H1 (cell line): ENCODE data around the gene NUAK1.

ENCODE experiments used
- BCL11A ChIP-seq, 2 experiments: IDR thresholded peaks; one replicate each; pipeline ENCODE4 v1.6.1; 2011; ENCODE audit warnings: low read depth in 2 of 2, low read length in 2 of 2, mild to moderate bottlenecking in 2 of 2
- CHD7 ChIP-seq: fragments of 300-600 bp; sonication (generic); IDR thresholded peaks from 2 replicates; pipeline ENCODE4 v1.7.1; 2012; ENCODE audit warnings: low read length, moderate library complexity, mild to moderate bottlenecking, inconsistent platforms; ENCODE audit not compliant: insufficient replicate concordance
- CTCF ChIP-seq, 3 experiments: IDR thresholded peaks; 1 replicate in 2 of 3; 2 replicates in 1 of 3; pipeline versions ENCODE4 v1.5.1 to v1.6.1; 2011; ENCODE audit warnings: low read length in 3 of 3, mild to moderate bottlenecking in 3 of 3, inconsistent platforms in 2 of 3, low read depth in 1 of 3, moderate library complexity in 1 of 3; ENCODE audit not compliant: insufficient read depth in 1 of 3; ENCODE audit errors: control extremely low read depth in 1 of 3
- EZH2 ChIP-seq: fragments of 200-600 bp; sonication (generic); IDR thresholded peaks from 2 replicates; pipeline ENCODE4 v1.7.1; 2012; ENCODE audit warnings: low read depth, mild to moderate bottlenecking, moderate library complexity, low read length, inconsistent platforms; ENCODE audit not compliant: severe bottlenecking
- JUN ChIP-seq: IDR thresholded peaks from 2 replicates; pipeline ENCODE4 v1.6.1; 2011; ENCODE audit warnings: low read depth, mild to moderate bottlenecking, improper control_type of control experiment, low read length
- NANOG ChIP-seq: IDR thresholded peaks from 2 replicates; pipeline ENCODE4 v1.6.1; 2011; ENCODE audit warnings: low read length, low read depth, mild to moderate bottlenecking, inconsistent platforms; ENCODE audit not compliant: insufficient read depth, poor library complexity, severe bottlenecking
- SIN3A ChIP-seq, 2 experiments: IDR thresholded peaks in 1 of 2; conservative IDR thresholded peaks in 1 of 2; 2 replicates each; pipeline ENCODE4 v1.6.1; 2011 to 2012; ENCODE audit warnings: low read length in 2 of 2, improper control_type of control experiment in 1 of 2, low read depth in 1 of 2, mild to moderate bottlenecking in 1 of 2
- SP1 ChIP-seq: IDR thresholded peaks from 2 replicates; pipeline ENCODE4 v1.6.1; 2011; ENCODE audit warnings: low read depth, low read length
- SUZ12 ChIP-seq: fragments of 200-600 bp; sonication (generic); IDR thresholded peaks from 2 replicates; pipeline ENCODE4 v1.6.1; 2012; ENCODE audit warnings: mild to moderate bottlenecking, inconsistent platforms, low read length, moderate library complexity, mixed read lengths
- YY1 ChIP-seq: IDR thresholded peaks from 2 replicates; pipeline ENCODE4 v1.6.1; 2011; ENCODE audit warnings: low read depth, mild to moderate bottlenecking, low read length

GRCh38 chr12:106094304-106094703 is 44.5 kb downstream of the NUAK1 start:
- TF ChIP-seq EZH2, result no peak
- TF ChIP-seq JUN, result no peak
- no peak for TF ChIP-seq CTCF (IDR thresholded peaks at IDR 0.05; ENCODE audit: control extremely low read depth in 1 of 3, insufficient read depth in 1 of 3, low read depth in 1 of 3, low read length in 3 of 3)
- TF ChIP-seq BCL11A (IDR thresholded peaks at IDR 0.05; ENCODE audit: low read depth in 2 of 2, low read length in 2 of 2), result no peak
- TF ChIP-seq SUZ12, result no peak
- no peak for TF ChIP-seq NANOG
- TF ChIP-seq CHD7, result no peak
- TF ChIP-seq SIN3A (conservative IDR thresholded peaks at IDR 0.05 in 1 of 2, IDR thresholded peaks at IDR 0.05 in 1 of 2; ENCODE audit: low read depth in 1 of 2, low read length in 2 of 2), result no peak
- TF ChIP-seq YY1, result no peak
- no peak for TF ChIP-seq SP1
